NCI-H1436 treated with DMSO at 0.1 percent for 48 hours (cell line): ENCODE results near the gene WDR4.
"Not testable (repeated sequence)": the region's sequence is repeated elsewhere in the genome, so short reads cannot be mapped to it uniquely, and the experiment has no call there.

ENCODE experiments used
- DNase-seq: peaks from one replicate; lab custom pipeline; 2025; lab: John Stamatoyannopoulos, UW

Gene WDR4

GRCh38 chr21:42839271-42840231, 39.8 kb downstream of the WDR4 start:
- DNase-seq: no peak

GRCh38 chr21:42838212-42838690, 41.1 kb downstream of the WDR4 start:
- DNase-seq: not testable (repeated sequence)

- DNase-seq: no peak
Observed at GRCh38 chr21:42837421-42838211, 41.7 kb downstream of the WDR4 start.

- no peak for DNase-seq
Observed at GRCh38 chr21:42836767-42837301, 42.5 kb downstream of the WDR4 start.

- no peak for DNase-seq
Observed at GRCh38 chr21:42836402-42836666, 43.0 kb downstream of the WDR4 start.

GRCh38 chr21:42835611-42836401, 43.5 kb downstream of the WDR4 start:
- DNase-seq: no peak

GRCh38 chr21:42835211-42835610, 44.1 kb downstream of the WDR4 start:
- DNase-seq: no peak

- no peak for DNase-seq
Observed at GRCh38 chr21:42834726-42835191, 44.6 kb downstream of the WDR4 start.

- no peak for DNase-seq
Observed at GRCh38 chr21:42833859-42834725, 45.2 kb downstream of the WDR4 start.

- DNase-seq: no peak
Observed at GRCh38 chr21:42833439-42833815, 45.9 kb downstream of the WDR4 start.

GRCh38 chr21:42832321-42832630, 47.1 kb downstream of the WDR4 start:
- not testable (repeated sequence) for DNase-seq

- DNase-seq: no peak
Observed at GRCh38 chr21:42830456-42831455, 48.6 kb downstream of the WDR4 start.

- DNase-seq: no peak
Observed at GRCh38 chr21:42829954-42830353, 49.4 kb downstream of the WDR4 start.

- no peak for DNase-seq
Observed at GRCh38 chr21:42829417-42829816, 49.9 kb downstream of the WDR4 start.

- DNase-seq: no peak
Observed at GRCh38 chr21:42827588-42827987, 51.8 kb downstream of the WDR4 start.

GRCh38 chr21:42820616-42821465, 58.5 kb downstream of the WDR4 start:
- no peak for DNase-seq

- no peak for DNase-seq
Observed at GRCh38 chr21:42819861-42820615, 59.3 kb downstream of the WDR4 start.

- no peak for DNase-seq
Observed at GRCh38 chr21:42818328-42818749, 61.0 kb downstream of the WDR4 start.
